Forelimb muscle (tissue), 1 donor: ENCODE measurements around the gene CPVL. TPM values are rescaled to one million over a fixed set of nuclear protein-coding genes. Genes with fewer than 3 reads are reported as not detected.

Experiments used
- DNase-seq: peaks from one replicate; pipeline ENCODE4 v3.0.0-alpha.2; 2013; ENCODE audit warnings: low read depth
- polyA plus RNA-seq: library from polyadenylated mRNA; unstranded; fragments of 120-200 nt; gene quantifications from one replicate; pipeline ENCODE4 v1.2.1, GENCODE V29; 2013; ENCODE audit not compliant: insufficient read length

Gene CPVL
- polyA plus RNA-seq, 1 donor = 33.8 TPM

GRCh38 chr7:29156907-29157452, 10.6 kb upstream of the CPVL start:
- DNase-seq = no peak

DNA sequence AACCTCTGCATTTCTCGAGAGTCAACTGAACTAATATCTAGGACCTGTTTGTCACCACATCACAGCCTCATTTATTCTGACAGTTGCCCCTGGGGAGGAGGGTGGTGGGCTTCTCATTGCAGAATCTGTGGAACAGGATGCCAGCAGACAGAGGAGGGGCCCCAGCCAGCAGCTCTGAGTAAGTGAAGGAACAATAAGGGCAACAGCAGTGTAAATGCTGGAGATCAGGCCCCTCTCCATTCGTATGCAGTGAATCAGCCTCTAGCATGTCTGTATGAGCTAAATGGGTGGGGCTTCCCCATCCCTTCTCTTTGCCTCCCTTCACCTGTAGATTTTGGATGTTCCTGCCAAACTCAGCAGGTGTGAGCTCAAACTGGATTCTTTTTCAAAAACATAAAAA, 7.7 kb upstream of the CPVL start:
- DNase-seq = no peak

- no peak for DNase-seq
Observed at GRCh38 chr7:29150856-29151255, 4.5 kb upstream of the CPVL start.

DNA sequence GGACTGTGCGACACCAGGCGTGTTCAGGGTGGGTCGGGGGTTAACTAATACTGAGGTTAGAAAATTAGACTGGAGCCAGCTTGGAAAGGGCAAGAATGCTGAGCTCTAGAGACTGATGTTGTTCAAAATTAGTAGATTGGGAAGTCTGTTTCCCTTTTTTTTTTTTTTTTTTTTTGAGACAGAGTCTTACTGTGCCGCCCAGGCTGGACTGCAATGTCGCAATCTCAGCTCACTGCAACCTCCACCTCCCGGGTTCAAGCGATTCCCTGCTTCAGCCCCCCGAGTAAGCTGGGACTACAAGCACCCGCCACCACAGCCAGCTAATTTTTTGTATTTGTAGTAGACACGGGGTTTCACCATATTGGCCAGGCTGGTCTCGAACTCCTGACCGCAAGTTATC, 2.7 kb upstream of the CPVL start:
- no peak for DNase-seq

- DNase-seq = no peak
Observed at GRCh38 chr7:29147821-29148220, 1.5 kb upstream of the CPVL start.

GRCh38 chr7:29146888-29147609, 712 bp upstream of the CPVL start:
- no peak for DNase-seq

DNA sequence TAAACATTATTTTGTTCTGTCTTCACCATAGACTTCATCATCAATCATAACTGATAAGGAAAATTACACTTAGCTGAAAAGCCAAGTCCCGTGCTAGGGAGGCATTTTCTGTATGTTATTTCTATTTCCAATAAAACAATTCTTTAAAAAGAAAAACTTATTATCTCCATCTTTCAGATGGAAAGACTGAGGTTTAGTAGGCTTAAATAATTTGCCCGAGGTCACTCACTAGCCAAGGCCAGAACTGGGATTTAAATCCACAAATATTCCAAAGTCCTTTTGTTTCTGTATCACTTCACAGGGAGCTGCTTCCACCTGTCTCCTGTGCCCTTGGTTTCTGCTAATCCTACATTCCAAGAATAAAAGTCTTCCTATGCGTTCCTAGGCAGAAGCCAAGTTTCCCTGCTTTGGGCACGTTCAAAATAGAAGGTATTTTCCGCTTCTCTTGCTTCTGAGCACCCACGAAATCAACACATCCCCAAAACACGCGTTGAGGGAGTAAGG, 732 bp downstream of the CPVL start:
- DNase-seq = no peak

DNA sequence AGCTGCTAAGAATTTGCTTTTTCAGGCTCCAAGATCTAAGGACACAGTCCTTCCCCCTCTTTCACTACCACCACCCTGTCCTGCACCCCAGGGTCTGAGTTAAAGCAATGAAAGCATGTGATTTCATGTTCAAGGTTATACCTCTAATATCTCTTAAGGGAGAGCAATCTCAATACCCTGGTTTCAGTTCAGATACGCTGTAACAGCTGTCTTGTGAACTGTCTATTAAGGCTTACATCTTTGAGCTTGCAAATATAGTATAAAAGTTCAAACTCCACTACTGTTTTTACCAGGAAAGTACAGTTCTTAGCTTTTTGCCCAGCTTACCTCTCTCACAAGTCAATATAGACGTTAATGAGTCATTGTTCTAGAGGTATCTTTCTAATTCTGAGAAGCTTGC, 2.6 kb downstream of the CPVL start:
- DNase-seq = no peak

- DNase-seq = no peak
Observed at GRCh38 chr7:29142021-29142727, 4.2 kb downstream of the CPVL start.

GRCh38 chr7:29140873-29141468, 5.4 kb downstream of the CPVL start:
- DNase-seq = no peak

DNA sequence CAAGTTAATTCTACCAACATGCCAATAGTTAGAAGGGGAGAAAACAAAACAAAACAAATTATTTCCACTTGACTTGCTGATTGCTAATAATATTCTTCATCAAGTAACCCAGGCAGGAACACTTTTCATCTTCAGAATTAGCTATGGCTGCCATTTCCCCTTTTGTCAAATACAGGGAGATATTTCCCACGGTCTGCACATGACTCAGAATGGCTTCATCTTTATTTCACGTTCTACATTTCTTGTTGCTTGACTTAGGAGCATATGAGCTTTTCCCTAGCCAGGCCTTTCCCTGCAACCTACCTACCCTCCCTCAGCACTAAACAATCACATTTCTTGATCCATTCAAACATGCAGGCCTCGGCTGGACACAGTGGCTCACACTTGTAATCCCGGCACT, 6.5 kb downstream of the CPVL start:
- DNase-seq = no peak

- DNase-seq = no peak
Observed at GRCh38 chr7:29139191-29139590, 7.1 kb downstream of the CPVL start.

DNA sequence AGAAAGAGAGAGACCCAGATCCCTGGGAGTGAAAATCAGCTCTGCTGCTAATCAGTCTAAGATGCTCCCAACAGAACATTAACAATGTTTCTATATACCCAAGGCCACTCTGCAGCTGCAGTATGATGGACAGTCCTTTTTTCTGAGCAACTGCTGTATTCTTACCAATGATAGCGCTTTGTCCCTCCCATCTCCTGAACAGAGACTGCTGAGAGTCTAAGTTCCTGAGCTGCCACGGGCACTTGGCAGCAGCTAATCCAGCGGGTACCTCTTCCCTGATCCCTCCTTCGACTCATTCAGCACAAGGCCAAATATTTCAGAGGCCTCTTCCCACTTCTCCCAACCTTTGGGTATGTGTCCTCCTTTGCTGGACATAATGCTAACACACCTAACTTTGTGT, 7.7 kb downstream of the CPVL start:
- no peak for DNase-seq

DNA sequence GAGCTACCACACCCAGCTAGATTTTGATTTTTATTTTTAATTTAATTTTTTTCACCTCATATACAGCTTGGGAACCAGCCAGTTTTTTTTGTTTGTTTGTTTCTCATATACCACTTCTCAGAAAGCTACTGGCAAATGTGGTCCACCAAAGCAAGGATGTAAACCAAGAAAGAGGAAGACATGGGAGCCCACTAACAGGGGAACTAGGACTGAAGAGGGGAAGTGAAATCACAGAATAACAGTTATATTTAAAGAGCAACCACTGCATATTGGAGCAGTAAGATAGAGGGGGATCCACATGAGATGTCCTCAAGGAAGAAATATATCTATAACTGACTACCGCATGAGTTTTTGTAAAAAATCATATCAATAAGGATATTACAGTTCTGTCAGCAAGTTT, 10.5 kb downstream of the CPVL start:
- no peak for DNase-seq

GRCh38 chr7:29132980-29133379, 13.4 kb downstream of the CPVL start:
- no peak for DNase-seq

GRCh38 chr7:29131678-29132077, 14.7 kb downstream of the CPVL start:
- DNase-seq = no peak

DNA sequence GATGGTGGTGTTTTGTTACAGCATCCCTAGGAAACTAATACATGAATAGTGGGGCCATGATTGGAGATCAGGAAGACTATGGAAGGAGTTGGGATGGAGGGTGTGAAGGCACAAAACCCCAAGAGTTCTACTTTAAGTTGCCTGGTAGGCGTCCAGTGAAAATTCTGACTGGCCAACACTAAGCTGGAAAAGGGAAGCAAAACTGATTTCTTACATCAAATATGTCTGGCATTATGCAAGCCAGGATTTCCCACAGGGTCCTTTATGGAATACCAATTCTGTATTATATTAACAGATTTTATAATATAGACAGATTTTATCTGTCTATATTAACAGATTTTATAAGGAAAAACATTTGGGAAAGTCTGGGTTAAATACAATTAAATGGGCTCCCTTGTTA, 16.2 kb downstream of the CPVL start:
- no peak for DNase-seq

- DNase-seq = no peak
Observed at GRCh38 chr7:29127527-29127926, 18.8 kb downstream of the CPVL start.

DNA sequence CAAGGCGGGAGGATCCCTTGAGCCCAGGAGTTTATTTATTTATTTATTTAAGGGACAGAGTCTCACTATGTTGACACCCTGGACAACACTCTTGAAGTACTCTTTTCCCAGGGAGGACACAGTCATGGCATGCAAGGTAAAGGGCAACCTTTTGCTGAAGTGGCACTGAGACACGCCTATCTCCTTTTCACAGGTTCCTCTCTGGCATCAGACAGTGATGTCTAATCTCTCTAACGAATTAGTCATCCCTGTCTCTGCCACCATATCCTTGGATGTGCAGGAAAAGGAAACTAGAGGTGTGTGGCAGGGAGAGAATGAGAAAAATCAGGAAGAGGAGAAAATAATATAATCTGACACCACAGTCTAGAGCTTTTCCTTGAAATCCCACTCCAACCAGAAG, 19.5 kb downstream of the CPVL start:
- no peak for DNase-seq

DNA sequence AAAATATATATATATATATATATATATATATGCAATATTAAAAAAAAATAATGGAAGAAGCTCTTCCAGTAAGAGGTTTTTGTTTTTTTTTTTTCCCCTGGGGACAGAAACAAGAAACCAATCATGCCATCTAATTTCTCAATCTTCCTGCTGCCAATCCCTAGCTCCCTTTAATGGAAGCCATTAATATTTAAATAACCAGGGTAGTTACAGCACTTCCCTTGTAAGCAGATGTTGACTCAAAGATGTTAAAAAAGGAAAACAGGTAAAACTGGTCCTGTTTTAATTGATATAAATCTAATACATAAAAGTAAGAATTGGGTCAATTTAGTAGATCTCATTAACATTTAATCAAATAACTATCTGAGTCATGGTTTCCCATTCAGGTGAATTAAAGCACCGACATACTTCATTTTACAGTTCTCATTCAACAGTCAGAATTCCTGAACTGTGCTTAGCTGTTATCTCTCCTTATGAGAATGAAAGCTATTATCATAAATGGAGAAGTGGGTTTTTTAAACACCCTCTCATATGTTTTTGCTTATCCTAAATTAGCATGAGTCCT, 22.6 kb downstream of the CPVL start:
- DNase-seq = no peak

GRCh38 chr7:29122759-29123158, 23.6 kb downstream of the CPVL start:
- DNase-seq = no peak

DNA sequence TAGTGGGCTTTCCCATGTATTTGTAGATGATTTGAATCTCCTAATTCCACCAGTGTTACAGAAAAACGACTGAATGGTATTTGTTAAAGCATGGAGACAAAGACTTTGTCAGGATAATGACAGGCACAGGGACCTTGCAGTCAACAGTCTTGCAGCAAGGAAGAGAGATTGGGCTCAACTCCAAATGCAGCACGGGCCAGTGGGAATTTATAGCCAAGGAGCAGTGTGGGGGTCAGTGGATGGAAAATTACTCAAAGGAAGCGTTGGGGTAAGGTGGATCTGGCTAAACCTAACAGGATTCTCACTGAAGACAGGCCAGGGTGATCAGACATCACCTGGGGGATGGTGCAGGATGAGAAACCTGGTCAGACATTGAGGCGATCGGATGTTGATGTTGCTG, 24.3 kb downstream of the CPVL start:
- no peak for DNase-seq
